MM.1S (cell line): ENCODE measurements around the gene PDE6B.

Experiments used
- DNase-seq: peaks from one replicate; pipeline ENCODE4 v3.0.0-alpha.2; 2015
- H2AFZ ChIP-seq: fragments of 300-600 bp; sonication (generic); 2 replicates; pipeline ENCODE4 v1.6.0; 2016; ENCODE audit warnings: antibody characterized with exemption, low read length
- H3F3A ChIP-seq: fragments of 300-600 bp; sonication (generic); 2 replicates; pipeline ENCODE4 v1.6.1; 2016; ENCODE audit warnings: mild to moderate bottlenecking, antibody characterized with exemption, low read length, moderate library complexity, mixed read lengths; ENCODE audit not compliant: insufficient read depth
- H3K27ac ChIP-seq: fragments of 300-600 bp; sonication (generic); 2 replicates; pipeline ENCODE4 v1.5.1; 2016; ENCODE audit warnings: mild to moderate bottlenecking, low read length
- H3K27me3 ChIP-seq: fragments of 300-600 bp; sonication (generic); replicated peaks from 2 replicates; pipeline ENCODE4 v1.6.0; 2016; ENCODE audit warnings: low read length; ENCODE audit not compliant: insufficient read depth
- H3K36me3 ChIP-seq: fragments of 300-600 bp; sonication (generic); replicated peaks from 2 replicates; pipeline ENCODE4 v1.6.1; 2016; ENCODE audit warnings: mild to moderate bottlenecking, low read length, mixed read lengths; ENCODE audit not compliant: insufficient read depth
- H3K4me1 ChIP-seq: fragments of 300-600 bp; sonication (generic); 2 replicates; pipeline ENCODE4 v1.6.1; 2016; ENCODE audit warnings: low read length, mixed read lengths
- H3K4me2 ChIP-seq: fragments of 300-600 bp; sonication (generic); 2 replicates; pipeline ENCODE4 v1.6.0; 2016; ENCODE audit warnings: low read depth, low read length
- H3K4me3 ChIP-seq: fragments of 300-600 bp; sonication (generic); 2 replicates; pipeline ENCODE4 v1.5.1; 2016; ENCODE audit warnings: low read length, mixed read lengths
- H3K79me2 ChIP-seq: fragments of 300-600 bp; sonication (generic); 2 replicates; pipeline ENCODE4 v1.6.1; 2016; ENCODE audit warnings: mixed run types, low read length, mixed read lengths
- H3K9ac ChIP-seq: fragments of 300-600 bp; sonication (generic); 2 replicates; pipeline ENCODE4 v1.6.1; 2016; ENCODE audit warnings: low read length, mixed read lengths
- H3K9me2 ChIP-seq: fragments of 300-600 bp; sonication (generic); replicated peaks from 2 replicates; pipeline ENCODE4 v1.6.1; 2016; ENCODE audit warnings: mild to moderate bottlenecking, low read length, mixed read lengths; ENCODE audit not compliant: insufficient read depth
- H3K9me3 ChIP-seq: fragments of 300-600 bp; sonication (generic); replicated peaks from 2 replicates; pipeline ENCODE4 v1.6.1; 2016; ENCODE audit warnings: mild to moderate bottlenecking, low read length, mixed read lengths; ENCODE audit not compliant: insufficient read depth
- H4K20me1 ChIP-seq: fragments of 300-600 bp; sonication (generic); 2 replicates; pipeline ENCODE4 v1.6.1; 2016; ENCODE audit warnings: mild to moderate bottlenecking, low read length, moderate library complexity, mixed read lengths; ENCODE audit not compliant: insufficient read depth
- CTCF ChIP-seq: fragments of 300-600 bp; sonication (generic); IDR thresholded peaks from 2 replicates; pipeline ENCODE4 v1.5.1; 2016; ENCODE audit warnings: antibody characterized with exemption, low read length, mixed read lengths
- EZH2 ChIP-seq: fragments of 300-600 bp; sonication (generic); optimal IDR thresholded peaks from 2 replicates; pipeline ENCODE3; 2017; ENCODE audit warnings: low read depth, mild to moderate bottlenecking, antibody characterized with exemption, low read length, mixed read lengths
- EZH2phosphoT487 ChIP-seq: fragments of 300-600 bp; sonication (generic); IDR thresholded peaks from 2 replicates; pipeline ENCODE4 v1.6.1; 2018; ENCODE audit warnings: antibody characterized with exemption, low read length

Gene PDE6B

GRCh38 chr4:655464-656151 is 30.2 kb downstream of the PDE6B start:
- Histone ChIP-seq H3K36me3 (no peaks in the 10 kb centered on the region), H3K79me2 (no peaks in the 10 kb centered on the region), H3K9ac (no peak overlapping the region), H3K27me3 (no peaks in the 10 kb centered on the region), H3K9me2 (no peaks in the 10 kb centered on the region), H3K4me1 (no peaks in the 10 kb centered on the region), H3K9me3 (no peaks in the 10 kb centered on the region), H3K4me3 (no peak overlapping the region), H4K20me1 (no peaks in the 10 kb centered on the region), H3K4me2 (no peak overlapping the region), H3F3A (no peaks in the 10 kb centered on the region), H3K27ac (no peak overlapping the region), H2AFZ (no peak overlapping the region)
- DNase-seq = no peak
- TF ChIP-seq EZH2 = no peak
- TF ChIP-seq EZH2phosphoT487 = no peak
- no peak for TF ChIP-seq CTCF

GRCh38 chr4:656436-657337 is 31.3 kb downstream of the PDE6B start:
- H3K27ac ChIP-seq = no peak overlapping the region
- H3K4me1 ChIP-seq = no peaks in the 10 kb centered on the region
- DNase-seq = no peak
- H3K9me2 ChIP-seq = no peaks in the 10 kb centered on the region
- TF ChIP-seq EZH2phosphoT487 (no peak), CTCF (no peak), EZH2 (no peak)
- H3K9ac ChIP-seq = no peak overlapping the region
- no peaks in the 10 kb centered on the region for H3K36me3 ChIP-seq
- no peaks in the 10 kb centered on the region for H4K20me1 ChIP-seq
- H3F3A ChIP-seq = no peaks in the 10 kb centered on the region
- H3K27me3 ChIP-seq = no peaks in the 10 kb centered on the region
- no peaks in the 10 kb centered on the region for H3K79me2 ChIP-seq
- no peak overlapping the region for H2AFZ ChIP-seq
- no peaks in the 10 kb centered on the region for H3K9me3 ChIP-seq
- no peak overlapping the region for H3K4me3 ChIP-seq
- no peak overlapping the region for H3K4me2 ChIP-seq

- Histone ChIP-seq H3K4me2 (no peak overlapping the region), H3K27ac (no peak overlapping the region), H3K36me3 (no peaks in the 10 kb centered on the region), H3K27me3 (no peaks in the 10 kb centered on the region), H3K4me1 (no peaks in the 10 kb centered on the region), H3K4me3 (no peak overlapping the region), H3K9ac (no peak overlapping the region), H2AFZ (no peak overlapping the region), H3K9me3 (no peaks in the 10 kb centered on the region), H3F3A (no peaks in the 10 kb centered on the region), H3K9me2 (no peaks in the 10 kb centered on the region), H3K79me2 (no peaks in the 10 kb centered on the region), H4K20me1 (no peaks in the 10 kb centered on the region)
- no peak for DNase-seq
- no peak for TF ChIP-seq EZH2phosphoT487
- no peak for TF ChIP-seq CTCF
- TF ChIP-seq EZH2 = no peak
Observed at GRCh38 chr4:657338-657833, 32.0 kb downstream of the PDE6B start.
